Stimulated activated CD8-positive, alpha-beta memory T cell treated with anti-CD3 and anti-CD28 coated beads, Interleukin-15, amount 100 ng/mL, for 4 hours (primary cell): Measurements from ENCODE around the gene UBE2V1.
"Not testable (repeated sequence)": the region's sequence is repeated elsewhere in the genome, so short reads cannot be mapped to it uniquely, and the experiment has no call there.

Experiments
- DNase-seq, 2 donors: peaks; one replicate each; pipeline ENCODE4 v3.0.0-alpha.2; 2020; ENCODE audit warnings: low read depth in 2 of 2

Gene UBE2V1

DNA sequence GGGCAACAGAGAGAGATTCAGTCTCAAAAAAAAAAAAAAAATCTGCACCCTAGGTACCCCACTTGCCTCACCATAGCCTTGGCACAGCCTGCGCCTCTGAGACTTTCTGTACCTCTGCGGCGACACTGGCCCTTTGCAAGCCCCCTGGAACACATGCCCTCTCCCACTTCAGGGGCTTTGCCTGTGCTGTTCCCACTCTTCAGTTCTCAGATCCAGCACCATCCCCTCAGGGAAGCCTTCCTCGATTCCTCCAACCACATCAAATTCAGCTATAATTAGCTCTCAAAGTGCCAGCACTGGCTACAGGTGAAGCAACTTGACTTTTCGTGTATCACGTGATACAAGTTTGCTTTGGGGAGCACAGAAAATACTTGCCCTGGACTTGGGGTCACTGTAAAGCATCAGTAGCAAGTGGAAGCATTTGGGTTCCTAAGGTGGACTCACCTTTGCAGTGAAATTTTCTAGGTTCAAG lies 2.1 kb upstream of the UBE2V1 start:
- no peak for DNase-seq

- no peak for DNase-seq
Observed at GRCh38 chr20:50113420-50114224, 672 bp upstream of the UBE2V1 start.

DNA sequence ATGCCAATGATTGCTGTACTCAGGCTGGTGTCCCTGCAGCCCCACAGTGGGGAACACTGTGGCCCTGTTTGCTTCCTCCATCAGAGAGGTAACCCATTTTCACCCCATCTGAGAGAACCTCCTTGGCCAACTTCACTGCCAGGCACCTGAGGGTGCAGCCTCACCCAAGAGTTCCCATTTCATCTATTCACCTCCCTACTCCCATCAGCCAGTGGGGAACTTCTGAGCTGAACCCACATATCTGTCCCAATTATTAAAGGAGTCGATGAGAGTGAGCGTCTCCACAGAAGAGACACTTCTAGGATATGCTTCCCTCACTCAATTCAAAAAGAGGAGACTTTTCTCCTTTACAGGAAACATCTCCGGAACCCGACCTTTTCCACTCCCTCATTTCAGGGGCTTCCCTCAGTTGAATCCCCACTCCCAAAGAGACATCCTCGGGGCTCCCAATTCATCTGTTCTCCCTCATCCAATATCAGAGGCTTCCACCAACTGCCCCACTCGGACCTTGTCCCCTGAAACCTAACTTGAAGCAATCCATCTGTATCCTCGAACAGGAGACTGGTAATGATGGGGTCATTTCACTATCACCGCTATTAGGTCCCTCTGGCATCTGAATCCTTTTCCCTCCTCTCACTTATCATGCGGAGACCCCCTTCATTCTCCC lies 988 bp downstream of the UBE2V1 start:
- DNase-seq = no peak

GRCh38 chr20:50111120-50111828 lies 1.7 kb downstream of the UBE2V1 start:
- DNase-seq = peak; percentile 9 to 38

DNA sequence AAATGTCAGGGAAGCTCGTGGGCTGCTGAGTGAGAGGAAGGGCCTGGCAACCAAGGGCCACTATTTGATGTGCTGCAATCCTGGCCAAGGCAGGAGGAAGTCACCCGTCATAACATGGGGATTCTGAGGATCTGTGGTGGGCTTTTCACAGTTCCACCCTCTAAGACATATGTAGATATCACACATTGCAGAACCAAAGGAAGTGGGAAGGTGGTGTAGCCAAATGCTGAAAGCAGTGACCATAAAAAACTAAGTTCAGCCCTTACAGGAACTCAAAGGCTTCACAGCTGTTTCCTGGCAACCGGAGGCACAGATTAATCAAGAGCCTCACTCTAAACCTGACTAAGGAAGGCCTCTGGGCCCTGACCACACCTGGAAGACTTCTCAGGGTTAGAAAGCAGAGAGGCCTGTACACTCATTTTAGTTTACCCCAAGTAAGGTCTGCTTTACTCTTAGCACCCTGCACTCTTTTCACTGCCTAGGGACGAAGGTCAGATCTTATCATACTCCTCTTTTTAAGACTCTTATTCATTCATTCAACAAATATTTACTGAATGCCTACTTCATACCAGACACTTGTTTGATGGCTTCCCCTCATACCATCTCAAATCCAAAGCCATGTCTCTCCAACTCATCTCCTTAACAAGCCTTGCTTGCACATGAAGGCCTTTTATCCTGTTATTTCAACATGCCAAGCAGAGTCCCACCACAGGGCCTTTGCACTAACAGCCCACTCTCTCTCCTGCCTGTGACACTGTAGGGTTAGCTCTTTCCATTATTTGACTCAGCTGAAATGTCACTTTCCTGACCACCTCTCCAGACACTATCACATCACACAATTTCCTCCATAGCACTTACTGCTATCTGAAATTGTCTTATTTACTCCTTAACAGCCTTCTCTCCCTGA lies 2.6 kb downstream of the UBE2V1 start:
- peak in 1 of 2 donors; percentile 22 for DNase-seq

DNA sequence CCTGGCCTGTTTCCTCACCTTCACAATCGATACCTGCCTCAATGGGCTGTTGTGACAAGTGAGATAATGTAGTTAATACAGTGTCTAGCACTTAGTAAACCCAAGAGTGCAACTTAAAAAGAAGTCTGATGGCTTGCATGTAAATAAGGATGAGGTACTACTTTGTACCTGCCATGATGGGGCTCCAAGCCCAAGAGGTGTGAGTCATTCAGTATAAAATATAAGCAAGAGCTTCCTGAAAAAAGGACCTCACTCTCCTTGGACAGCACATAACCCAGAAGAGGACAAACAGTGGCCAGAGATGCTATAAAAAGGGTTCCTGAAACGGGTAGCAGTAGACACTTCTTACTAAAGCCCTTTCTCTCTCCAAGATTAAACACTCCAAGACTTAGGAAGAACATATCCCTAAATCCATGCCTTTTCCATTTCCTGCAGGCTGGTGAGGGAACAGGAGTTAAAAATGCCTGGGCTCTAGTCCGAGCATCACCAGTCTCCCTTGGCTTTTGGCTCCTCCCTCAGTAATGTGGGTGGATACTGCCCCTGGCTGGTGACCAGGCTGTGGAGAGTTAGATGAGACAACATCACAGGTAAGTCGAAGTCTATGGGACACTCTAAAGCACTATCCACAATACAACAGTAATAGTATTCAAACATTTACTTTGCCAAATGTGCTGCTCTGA lies 4.3 kb downstream of the UBE2V1 start:
- no peak for DNase-seq

GRCh38 chr20:50107796-50108331 lies 5.1 kb downstream of the UBE2V1 start:
- no peak for DNase-seq

GRCh38 chr20:50107086-50107660 lies 5.8 kb downstream of the UBE2V1 start:
- no peak for DNase-seq

GRCh38 chr20:50106669-50107068 lies 6.3 kb downstream of the UBE2V1 start:
- DNase-seq = not testable (repeated sequence)

DNA sequence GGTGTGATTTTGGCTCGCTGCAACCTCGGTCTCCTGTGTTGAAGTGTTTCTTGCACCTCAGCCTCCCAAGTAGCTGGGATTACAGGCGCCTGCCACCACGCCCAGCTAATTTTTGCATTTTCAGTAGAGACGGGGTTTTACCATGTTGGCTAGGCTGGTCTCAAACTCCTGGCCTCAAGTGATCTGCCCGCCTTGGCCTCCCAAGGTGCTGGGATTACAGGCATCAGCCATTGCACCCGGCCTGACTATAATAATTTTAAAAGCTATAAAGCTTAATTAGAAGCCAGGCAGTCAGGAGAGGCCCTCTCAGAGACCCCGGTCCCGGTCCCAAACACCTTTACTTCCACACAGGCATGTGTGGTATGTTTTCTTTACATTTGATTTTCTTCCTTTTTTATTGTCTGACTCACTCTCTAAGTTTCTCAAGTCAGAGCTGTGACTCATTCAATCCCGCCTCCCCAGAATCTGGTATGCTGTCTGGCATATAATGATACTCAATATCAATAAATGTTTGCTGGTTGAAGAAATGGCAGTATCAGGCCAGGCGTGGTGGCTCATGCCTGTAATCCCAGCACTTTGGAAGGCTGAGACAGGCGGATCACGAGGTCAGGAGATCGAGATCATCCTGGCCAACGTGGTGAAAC lies 9.4 kb downstream of the UBE2V1 start:
- peak in 1 of 2 donors; percentile 19 for DNase-seq

DNA sequence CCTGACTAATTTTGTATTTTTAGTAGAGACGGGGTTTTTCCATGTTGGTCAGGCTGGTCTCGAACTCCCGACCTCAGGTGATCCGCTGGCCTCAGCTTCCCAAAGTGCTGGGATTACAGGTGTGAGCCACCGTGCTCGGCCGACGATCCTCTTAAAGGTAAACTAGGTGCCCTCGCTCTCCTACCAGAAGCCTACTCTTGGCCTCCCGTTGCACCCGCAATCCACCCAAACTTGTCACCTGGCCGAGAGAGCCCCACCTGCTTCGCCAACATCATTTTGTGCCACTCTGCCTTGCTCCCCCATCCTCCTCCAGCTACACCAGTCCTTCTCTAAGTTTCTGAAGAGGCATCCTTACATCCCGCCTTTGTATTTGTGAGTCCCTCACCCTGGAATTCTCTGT lies 10.4 kb downstream of the UBE2V1 start:
- DNase-seq = not testable (repeated sequence)

DNA sequence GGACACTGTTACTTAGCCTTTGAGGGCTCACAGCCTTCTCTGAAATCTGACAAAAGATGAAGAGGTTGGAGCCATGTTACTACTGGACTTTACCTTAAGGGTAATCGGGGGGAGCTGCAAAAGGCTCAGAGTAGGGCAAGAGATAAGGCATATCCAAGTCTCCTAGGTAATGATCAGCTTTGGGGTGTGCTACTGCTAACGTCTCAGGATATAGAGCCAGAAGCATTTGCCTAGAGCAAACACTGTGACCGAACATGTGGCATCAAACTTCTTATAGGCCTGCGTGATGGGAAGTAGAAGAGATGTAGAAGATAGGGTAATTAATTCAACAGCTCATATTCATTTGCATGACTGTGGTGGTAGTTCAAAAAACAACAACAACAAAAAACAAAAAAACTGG lies 11.1 kb downstream of the UBE2V1 start:
- no peak for DNase-seq

DNA sequence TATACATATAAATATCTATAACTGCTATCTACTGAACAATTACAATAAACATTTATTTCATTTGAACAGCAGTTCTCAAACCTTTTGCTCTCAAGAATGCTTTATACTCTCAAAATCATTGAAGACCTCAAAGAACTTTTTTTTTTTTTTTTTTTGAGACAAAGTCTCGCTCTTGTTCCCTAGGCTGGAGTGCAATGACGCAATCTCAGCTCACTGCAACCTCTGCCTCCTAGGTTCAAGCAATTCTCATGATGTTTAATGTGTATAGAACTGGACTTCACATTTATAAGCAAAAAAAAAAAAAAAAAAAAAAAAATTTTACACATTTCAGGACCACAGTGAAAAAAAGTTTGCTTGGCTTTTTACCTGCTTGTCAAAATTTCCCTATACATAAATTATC lies 11.7 kb downstream of the UBE2V1 start:
- DNase-seq = no peak

- DNase-seq = no peak
Observed at GRCh38 chr20:50100552-50100951, 12.4 kb downstream of the UBE2V1 start.

GRCh38 chr20:50099565-50099991 lies 13.4 kb downstream of the UBE2V1 start:
- DNase-seq = no peak

- no peak for DNase-seq
Observed at GRCh38 chr20:50099113-50099512, 13.8 kb downstream of the UBE2V1 start.

DNA sequence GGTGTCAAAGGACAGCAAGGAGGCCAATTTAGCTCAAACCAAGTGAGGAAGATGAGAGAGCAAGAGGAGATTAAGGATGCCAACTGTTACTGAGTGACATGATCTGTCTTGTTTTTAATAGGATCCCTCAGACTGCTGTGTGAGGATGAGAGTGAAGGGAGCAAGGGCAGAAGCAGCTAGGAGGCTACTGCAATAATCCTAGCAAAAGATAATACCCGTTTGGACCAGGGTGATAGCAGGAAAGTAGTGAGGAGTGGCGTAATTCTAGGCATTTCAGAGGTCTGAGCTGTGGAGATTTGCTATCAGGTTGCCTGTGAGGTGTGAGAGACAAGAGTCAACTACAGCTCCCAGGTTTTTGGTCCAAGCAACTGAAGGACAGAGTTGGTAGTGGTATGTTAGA lies 14.7 kb downstream of the UBE2V1 start:
- no peak for DNase-seq

DNA sequence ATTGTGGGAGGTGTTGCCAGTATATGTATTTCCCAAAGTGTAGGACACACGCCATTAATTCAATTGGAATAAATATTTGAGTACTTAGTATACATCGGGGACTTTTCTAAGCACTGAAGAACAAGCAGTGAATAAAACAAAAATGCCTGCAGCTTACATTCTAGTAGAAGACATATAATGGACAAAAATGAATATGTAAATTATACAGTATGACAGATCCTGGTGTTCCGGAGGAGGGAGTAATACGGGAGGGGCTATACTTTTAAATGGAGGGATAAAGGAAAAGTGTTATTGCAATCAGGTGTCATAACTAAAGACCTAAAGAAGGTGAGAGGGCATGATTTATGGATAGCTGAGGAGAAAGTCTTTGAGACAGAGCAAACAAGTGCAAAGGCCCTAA lies 15.1 kb downstream of the UBE2V1 start:
- no peak for DNase-seq

DNA sequence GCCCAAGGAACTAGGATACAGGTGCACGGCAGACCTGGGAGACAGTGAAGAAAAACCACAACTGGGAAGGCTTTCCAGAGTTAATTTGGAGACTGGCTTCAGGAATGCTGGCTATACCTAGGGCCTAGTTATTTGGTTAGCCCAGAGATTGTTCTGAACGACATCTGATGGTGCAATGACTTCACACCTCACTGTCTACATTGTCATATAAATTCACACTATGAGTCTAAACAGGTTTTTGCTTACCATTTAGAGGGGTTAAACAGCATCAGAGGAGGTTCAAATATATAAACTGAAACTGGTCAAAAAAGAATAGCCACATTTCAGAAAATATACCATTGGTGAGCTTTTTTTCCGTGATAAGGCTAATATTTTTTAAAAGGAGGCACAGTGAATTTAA lies 16.7 kb downstream of the UBE2V1 start:
- no peak for DNase-seq
